Measurements from ENCODE around the gene SLC17A6.

The SLC17A6 gene

GRCh38 chr11:22390283-22390655 is 52.1 kb downstream of the SLC17A6 start:
- no peak for FAIRE-seq

GRCh38 chr11:22392561-22392960 is 54.4 kb downstream of the SLC17A6 start:
- no peak for FAIRE-seq

GRCh38 chr11:22405377-22405776 is 67.2 kb downstream of the SLC17A6 start:
- FAIRE-seq: no peak

DNA sequence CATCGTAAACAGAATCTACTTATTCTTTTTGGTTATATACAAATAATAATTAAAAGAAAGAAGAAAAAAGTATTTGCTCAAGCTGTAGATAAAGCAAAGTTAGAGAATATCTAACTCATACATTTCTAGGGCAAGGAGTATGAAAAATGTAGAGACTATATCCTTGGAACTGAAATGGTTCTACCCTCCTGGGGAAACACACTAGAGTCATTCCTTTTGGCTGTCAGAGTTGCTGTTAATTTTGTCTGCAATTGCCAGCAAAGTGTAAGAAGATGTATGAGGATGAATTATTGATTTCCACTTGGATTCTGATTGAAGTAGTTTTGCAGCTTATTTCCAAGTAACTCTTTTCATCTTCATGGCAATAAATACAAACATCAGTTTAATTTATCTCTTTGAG is 69.1 kb downstream of the SLC17A6 start:
- FAIRE-seq: no peak

DNA sequence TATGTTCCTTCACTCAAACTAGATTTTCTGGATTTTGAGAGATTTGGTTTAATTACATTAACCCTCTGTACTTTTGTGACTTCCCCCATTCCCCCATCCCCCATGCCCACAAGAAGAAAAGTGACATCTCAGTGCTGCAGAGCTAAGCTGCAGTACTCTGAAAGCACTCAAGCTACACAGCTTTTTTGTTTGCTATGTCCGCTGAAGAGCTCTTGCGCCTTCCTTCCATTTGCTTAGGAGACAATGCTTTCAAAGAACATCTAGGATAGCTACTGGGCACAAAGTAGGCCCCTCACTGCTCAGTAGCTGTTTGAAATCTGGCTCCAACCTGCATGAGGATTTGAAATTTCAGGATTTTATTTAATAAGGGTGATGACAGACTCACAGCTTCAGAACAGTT is 69.7 kb downstream of the SLC17A6 start:
- no peak for FAIRE-seq

- FAIRE-seq: no peak
These were observed 77.3 kb downstream of the SLC17A6 start for GRCh38 chr11:22415476-22415875.

DNA sequence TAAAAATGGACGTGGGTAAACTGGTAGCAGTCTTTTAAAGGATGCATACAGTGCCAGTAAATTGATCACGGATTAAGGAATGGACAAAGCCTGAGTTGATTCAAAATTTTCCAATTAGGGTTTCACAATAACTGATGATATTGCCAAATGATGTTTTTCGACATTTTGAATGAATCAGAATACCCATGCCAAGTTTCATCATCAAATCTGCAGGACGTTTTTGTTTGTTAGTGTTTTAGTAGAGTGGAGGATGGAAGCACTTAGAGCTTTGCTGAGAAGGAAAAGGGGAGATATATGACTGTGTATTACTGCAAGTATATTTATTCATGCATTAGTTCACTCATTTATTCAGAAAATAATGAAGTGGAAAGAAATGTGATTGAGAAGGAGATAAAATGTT is 78.3 kb downstream of the SLC17A6 start:
- FAIRE-seq: no peak

- no peak for FAIRE-seq
These were observed 88.7 kb downstream of the SLC17A6 start for GRCh38 chr11:22426915-22427314.

Data from G401.6 (cell line).